Stimulated activated CD8-positive, alpha-beta memory T cell treated with anti-CD3 and anti-CD28 coated beads, Interleukin-7, amount 100 ng/mL, for 24 hours (primary cell): ENCODE results near the gene HEXD.

Experiments
- DNase-seq: peaks from one replicate; pipeline ENCODE4 v3.0.0-alpha.2; 2020; ENCODE audit warnings: low read depth

Gene HEXD

DNA sequence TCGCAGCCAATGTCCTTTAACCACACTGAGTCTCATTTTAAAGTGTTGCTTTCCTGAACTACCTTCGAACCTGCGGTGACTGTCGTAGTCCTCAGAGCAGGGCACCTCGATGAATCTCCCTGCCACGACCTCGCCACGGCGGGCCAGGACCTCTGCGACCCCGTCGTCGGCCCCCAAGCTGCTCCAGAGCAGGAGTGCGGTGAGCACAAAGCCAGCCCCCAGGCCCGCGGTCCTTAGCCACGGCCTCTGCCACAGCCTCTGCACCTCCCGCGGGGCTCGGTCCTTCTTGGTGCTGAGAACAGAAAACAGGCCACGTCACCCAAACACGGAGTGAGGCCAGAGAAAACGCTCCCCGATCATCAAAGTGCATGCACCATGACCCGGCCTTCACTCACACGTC is 2.8 kb upstream of the HEXD start:
- DNase-seq, result no peak

DNA sequence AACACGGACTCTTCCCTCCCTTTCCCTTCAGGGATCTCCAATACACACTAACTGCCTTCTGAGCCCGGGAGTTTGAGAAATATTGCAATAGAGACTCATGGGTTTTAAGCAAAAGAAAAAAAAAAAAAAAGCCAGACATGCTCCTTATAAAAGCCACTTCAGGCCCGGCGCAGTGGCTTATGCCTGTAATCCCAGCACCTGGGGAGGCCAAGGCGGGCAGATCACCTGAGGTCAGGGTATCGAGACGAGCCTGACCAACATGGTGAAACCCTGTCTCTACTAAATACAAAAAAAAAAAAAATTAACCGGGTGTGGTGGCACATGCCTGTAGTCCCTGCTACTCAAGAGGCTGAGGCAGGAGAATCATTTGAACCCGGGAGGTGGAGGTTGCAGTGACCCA is 2.4 kb upstream of the HEXD start:
- DNase-seq, result no peak

DNA sequence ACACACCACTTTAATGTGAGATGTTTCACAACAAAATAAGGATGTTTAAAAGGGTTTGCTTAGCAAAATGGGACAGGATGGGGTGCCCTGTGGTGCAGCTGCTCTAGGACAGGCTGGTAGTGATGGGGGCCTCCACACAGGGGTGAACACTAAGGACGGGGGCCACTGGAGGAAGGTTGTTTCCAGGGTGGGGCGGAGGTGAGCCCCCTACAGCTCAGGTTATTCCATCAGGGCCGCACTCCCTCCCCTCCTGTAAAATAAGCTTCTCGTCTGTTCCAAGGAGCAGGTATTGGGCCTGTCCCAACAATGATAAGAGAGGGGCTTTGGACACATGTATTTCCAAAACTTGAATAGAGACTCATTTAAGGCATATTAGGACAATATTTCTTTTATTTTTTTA is 1.9 kb upstream of the HEXD start:
- DNase-seq, result no peak

GRCh38 chr17:82416771-82417170 is 1.4 kb upstream of the HEXD start:
- DNase-seq, result no peak

DNA sequence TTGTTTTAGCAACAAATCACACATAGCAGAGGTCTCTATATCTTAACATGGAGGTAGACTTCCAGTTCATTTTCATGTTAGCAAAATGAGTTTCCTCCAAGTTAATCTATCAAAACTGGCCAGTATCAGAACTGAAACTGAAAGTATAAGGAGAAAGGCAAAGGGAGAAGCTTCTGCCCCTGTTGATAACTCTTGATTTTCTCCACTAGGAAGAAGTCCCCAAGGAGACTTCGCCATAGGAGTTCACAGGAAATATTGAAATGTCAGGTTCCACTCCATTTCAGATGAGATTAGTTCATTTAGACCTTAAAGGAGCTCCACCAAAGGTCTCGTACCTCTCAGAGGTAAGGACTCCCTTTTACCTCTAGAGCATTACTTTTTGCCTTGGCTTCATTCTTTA is 1.4 kb downstream of the HEXD start:
- DNase-seq, result no peak

DNA sequence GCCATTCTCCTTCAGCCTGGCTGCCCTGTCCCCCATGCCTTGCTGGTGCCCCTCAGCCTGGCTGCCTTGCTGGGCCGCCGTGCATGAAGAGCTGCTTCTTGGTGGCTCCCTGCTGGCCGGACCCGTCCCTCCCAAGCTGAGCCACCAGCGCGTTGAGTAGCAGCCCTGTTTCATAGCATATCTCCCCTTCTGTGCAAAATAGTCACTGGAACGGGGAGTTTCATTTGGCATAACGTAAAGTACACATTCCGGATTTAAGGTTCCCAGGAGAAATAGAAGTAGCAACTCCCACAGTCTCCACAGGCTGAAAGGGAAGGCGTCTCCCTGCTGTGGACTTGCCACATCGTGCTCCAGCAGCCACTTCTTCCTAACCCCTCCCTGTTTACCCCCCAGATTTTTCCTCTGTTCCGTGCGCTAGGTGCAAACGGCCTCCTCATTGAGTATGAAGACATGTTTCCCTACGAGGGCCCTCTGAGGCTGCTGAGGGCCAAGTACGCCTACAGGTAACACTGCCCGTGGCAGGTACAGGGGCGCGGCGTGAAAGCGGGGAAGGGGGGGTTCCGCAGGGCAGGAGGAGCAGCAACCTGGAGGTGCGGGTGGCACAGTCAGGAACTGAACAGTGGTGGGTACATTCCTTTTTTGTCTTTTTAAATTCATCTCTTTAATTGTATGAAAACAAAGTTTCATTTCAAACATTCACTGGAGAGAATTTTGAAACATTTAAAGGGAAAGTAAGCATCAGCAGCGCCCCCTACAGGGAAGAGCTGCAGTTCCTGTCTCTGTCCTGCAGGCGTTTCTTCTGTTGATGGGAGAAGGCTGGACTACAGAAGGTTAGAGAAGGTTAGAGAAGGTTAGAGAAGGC is 6.1 kb downstream of the HEXD start:
- DNase-seq, result no peak

DNA sequence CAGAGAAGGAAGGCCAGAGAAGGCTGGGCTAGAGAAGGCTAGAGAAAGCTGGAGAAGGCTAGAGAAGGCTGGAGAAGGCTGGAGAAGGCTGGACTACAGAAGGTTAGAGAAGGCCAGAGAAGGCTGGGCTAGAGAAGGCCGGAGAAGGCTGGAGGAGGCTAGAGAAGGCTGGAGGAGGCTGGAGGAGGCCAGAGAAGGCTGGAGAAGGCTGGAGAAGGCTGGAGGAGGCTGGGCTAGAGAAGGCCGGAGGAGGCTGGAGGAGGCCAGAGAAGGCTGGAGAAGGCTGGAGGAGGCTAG is 6.7 kb downstream of the HEXD start:
- DNase-seq, result no peak

DNA sequence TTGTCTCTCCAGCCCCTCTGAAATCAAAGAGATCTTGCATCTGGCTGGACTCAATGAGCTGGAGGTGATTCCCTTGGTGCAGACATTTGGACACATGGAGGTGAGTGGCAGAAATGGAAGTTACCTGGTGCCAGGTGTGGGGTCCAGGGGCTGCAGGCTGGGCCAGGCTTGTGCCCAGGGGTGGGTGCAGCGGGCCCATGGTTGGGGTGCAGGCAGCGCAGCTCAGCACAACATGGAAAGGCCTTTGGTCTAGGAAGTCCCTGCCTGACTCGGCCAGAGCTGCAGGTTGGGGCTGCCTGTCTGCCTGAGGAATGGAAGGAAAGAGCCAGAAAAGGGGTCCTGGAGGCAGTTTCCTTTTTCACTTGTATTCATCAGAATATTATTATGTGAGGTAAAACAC is 10.4 kb downstream of the HEXD start:
- DNase-seq, result no peak

DNA sequence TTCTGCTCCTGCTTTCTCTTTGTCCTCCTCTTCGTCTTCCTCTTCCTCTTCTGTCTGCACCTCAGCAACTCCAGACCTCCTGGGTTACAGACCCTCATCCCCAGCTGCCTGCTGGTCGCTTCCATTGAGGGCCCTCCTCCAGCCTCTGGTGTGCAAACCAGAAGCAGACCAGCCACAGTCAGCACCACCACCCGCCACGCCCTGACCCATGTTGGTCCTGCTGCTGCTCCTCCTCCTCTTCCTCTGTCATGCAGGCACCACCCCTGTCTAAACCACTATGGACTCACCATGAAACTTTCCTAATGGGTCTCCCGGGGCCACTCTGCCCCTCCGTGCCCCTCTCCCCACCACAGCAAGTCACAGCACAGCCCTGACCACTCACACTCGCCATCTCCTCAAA is 11.7 kb downstream of the HEXD start:
- no peak for DNase-seq

DNA sequence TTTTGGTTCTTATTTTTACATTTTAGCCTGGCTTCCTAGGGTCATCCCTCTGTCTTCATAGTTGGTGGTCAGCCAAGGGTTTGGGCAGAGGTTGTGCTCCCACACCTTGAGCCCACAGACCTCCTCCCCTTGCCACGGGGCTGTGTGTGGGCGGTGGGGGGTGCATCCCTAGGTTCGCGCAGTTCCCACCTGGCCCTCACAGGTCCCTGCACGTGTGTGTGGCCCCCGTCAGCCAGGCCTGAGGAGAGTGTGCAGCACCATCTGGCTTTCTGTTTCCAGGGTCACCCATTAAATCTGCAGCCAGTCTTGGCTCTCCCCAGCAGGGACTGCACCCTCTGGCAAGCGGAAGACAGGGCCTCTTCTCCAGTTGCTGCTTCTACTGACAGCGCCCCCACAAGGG is 13.9 kb downstream of the HEXD start:
- no peak for DNase-seq

DNA sequence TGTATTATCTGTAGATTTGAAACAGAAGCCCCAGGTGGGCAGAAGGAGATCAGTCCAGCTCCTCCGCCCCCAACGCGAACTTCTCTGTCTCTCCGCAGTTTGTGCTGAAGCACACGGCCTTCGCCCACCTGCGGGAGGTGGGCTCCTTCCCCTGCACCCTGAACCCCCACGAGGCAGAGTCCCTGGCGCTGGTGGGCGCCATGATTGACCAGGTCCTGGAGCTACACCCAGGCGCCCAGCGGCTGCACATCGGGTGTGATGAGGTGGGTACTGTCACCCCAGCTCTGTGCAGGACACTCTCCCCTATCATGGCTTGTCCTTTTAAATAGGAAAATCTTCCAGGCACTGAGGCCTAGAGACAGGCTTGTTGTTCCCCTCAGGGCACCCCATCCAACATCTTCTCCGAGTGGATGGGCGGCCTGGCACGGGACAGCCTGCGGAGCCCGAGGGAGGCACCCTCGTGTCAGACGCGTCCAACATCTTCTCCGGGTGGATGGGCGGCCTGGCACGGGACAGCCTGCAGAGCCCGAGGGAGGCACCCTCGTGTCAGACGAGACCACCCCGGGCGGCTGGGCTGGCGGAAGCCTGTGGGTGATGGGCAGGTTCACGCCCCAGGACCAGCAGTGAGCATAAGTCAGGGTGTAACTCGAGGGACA is 15.5 kb downstream of the HEXD start:
- DNase-seq, result no peak

GRCh38 chr17:82434216-82434565 is 16.0 kb downstream of the HEXD start:
- DNase-seq, result no peak

DNA sequence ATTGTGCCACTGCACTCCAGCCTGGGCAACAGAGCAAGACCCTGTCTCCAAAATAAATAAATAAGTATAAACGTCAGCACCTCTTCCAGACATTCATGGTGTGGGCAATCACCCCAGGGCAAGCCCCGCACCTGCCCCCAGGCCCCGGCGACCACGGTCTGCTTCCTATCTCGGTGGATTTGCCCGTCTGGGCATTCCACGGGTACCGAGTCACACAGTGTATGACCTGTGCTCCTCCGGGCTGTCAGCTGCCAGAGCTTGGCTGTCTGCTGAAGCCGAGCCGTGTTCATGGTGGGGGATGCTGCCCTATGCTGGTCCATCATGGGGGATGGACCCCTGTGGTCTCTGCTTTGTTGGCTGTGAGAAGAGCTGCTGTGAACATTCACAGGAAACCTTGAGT is 17.0 kb downstream of the HEXD start:
- DNase-seq, result no peak

DNA sequence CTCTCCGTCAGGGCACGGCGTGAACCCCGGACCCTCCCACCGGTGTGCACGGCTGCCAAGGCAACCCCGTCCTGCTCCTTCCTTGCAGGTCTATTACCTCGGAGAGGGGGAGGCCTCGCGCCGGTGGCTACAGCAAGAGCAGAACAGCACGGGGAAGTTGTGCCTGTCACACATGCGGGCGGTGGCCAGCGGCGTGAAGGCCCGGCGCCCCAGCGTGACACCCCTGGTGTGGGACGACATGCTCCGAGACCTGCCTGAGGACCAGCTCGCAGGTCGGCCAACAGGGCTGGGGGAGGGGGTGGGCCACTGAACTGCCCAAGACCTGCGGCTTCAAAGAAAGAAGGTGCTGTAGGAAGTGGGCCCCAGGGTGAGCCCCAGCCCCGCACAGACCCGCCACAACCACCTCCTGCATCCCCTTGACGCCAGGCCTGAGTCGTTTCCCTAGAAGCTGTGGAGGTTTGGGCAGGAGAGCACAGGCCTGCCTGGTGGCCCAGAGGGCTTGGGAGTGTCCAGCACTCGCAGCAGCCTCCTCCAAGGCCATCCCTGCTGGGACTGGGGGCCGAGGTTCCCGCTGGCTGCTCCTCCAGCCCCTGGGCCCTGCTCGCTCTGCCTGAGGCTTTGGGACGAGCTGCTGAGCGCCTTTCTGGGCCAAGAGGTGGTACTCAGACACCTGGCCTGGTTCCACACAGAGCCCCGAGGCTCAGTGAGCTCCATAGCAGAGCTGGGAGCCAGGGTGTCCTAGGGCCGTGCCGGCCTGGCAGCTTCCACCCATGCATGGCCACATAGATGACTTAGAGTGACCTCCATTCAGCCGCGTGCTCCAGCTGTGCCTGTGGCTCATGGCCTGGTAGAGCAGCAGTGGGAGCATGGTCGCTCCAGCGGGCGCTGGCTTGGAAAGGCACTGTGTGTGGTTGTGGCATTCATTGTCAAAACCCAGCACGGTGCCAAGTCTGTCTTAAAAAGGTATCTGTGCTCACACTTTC is 17.7 kb downstream of the HEXD start:
- DNase-seq, result no peak

GRCh38 chr17:82436601-82437324 is 18.6 kb downstream of the HEXD start:
- DNase-seq, result no peak

- DNase-seq, result no peak
Measured at GRCh38 chr17:82437325-82437668, 19.1 kb downstream of the HEXD start.

DNA sequence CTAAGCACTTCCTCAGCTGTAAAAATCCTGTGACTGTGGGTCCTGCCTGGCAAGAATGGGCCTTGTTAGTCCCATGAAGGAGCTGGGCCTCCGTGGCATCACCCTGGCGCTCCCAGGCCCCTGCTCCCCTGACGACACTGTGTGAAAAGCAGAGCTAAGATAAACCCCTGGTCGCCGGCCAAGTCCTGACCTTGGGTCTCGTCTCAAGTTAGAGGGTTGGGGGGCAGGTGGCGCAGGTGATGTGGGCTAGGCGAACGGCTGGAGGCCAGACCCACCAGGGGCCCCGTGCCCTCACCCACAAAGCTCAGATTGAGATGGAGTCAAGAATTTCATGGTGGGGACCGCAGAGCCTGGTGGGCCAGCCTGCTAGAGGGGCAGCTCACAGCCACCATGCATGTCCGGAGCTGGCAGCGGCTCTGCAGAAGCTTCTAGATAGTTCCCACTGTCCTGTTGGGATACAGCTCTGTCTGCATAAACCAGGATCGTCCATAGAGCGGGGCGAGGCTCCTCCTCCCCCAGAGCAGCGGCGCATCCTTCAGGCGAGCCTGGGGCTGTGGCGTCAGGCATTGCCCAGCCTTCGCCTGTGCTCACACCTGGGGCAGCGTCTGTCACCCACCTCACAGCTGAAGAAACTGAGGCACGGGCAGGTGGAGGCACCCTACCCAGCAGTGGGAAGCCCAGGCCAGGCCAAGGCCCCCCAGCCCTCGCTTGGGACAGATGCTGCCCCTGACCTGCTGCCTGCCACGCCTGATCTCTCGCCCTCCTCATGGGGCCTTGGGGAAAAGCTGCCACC is 20.4 kb downstream of the HEXD start:
- no peak for DNase-seq

DNA sequence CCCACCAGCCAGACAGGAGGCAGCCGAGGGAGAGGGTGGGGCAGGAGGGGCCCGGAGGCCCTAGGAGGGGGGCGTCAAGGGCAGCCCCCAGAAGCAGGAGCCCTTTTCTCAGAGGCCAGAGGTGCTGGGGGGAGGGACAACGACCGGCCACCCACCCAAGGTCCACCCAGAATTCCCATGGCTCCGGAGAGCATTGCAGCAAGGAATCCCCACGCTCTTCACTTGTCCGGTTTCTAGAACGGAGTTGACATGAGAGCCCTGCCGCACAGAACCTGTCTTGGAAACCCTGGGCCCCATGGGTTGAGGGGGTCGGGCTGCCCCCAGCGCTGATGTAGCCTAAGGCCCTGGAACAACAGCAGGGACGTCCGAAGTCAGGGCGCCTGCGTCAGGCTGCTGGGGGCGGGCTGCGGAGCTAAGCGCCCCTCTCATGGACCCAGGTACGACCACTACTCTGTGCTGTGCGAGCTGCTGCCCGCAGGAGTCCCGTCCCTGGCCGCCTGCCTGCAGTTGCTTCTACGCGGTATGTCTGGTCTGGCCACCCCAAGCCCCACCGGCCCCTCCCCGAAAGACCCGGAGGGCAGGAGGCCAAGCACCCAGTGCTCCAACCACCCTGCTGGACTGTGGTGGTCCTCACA is 21.2 kb downstream of the HEXD start:
- no peak for DNase-seq

- DNase-seq, result no peak
Measured at GRCh38 chr17:82439829-82440365, 21.8 kb downstream of the HEXD start.

DNA sequence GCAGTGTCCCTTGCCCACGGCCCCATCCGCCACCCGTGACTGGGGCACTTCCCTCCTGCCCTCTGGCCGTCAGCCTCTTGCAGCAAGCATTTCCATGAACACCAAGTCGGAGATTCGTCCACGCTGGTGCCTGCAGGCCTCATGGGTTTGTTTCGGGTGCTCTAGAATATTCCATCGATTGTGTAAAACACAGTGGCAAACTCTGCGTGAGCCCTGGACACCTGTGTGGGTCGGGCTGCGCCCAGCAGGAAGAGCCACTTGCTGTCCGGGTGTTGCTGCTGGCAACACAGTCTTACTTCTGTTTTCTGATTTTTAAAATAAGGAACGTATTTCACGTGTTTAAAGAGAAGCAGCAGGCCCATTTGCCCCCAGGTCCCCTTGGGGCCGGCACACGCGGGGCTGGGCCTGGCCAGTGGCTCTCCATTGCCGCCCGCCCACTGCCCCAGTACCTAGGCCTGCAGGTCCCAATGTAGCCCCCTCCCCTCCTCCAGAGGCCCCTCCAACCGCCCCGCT is 22.4 kb downstream of the HEXD start:
- DNase-seq, result no peak
